H1 (cell line): ENCODE measurements around the gene MSI2. TPM values are rescaled to one million over a fixed set of nuclear protein-coding genes. Genes with fewer than 3 reads are reported as not detected.

Experiments used
- PHF8 ChIP-seq: fragments of 200-600 bp; sonication (generic); conservative IDR thresholded peaks from 2 replicates; pipeline ENCODE4 v1.7.1; 2012; ENCODE audit warnings: low read depth, mild to moderate bottlenecking, inconsistent platforms, low read length, moderate library complexity
- polyA plus RNA-seq, 7 experiments: library from polyadenylated mRNA; depleted of rRNA in 3 of 7; stranded (reverse) in 5 of 7; unstranded in 2 of 7; fragments of >200 nt in 5 of 7; fragments of 200-250 nt in 2 of 7; gene quantifications; 1 replicate in 5 of 7; 2 replicates in 1 of 7; 4 replicates in 1 of 7; pipeline versions ENCODE4 v1.2.1 to v1.2.3, GENCODE V29; 2011 to 2013; ENCODE audit warnings: missing spikeins in 2 of 7, mixed read lengths in 2 of 7
- total RNA-seq: library from RNA; stranded (reverse); fragmentation: NEBNext Ultra II Directional; extraction: Animal tissue kit (Norgen Biotek cat#: 25700); gene quantifications from 2 replicates; pipeline ENCODE4 v1.2.1, GENCODE V29; 2021
- TF ChIP-seq, protein P1 (sequence below): fragments of 300-600 bp; sonication (generic); IDR thresholded peaks from 2 replicates; pipeline ENCODE4 v1.7.1; 2012; ENCODE audit warnings: low read length, moderate library complexity, mild to moderate bottlenecking, inconsistent platforms; ENCODE audit not compliant: insufficient replicate concordance

MSI2 gene
- total and polyA plus RNA-seq, 2 of the 8 experiments (the other 6 are each of a cell fraction or from before 2014, with no cell fraction given): 36.7 to 80.6 TPM

GRCh38 chr17:57365420-57365819, 109.1 kb downstream of the MSI2 start (continued):
- TF ChIP-seq, protein P1, sequence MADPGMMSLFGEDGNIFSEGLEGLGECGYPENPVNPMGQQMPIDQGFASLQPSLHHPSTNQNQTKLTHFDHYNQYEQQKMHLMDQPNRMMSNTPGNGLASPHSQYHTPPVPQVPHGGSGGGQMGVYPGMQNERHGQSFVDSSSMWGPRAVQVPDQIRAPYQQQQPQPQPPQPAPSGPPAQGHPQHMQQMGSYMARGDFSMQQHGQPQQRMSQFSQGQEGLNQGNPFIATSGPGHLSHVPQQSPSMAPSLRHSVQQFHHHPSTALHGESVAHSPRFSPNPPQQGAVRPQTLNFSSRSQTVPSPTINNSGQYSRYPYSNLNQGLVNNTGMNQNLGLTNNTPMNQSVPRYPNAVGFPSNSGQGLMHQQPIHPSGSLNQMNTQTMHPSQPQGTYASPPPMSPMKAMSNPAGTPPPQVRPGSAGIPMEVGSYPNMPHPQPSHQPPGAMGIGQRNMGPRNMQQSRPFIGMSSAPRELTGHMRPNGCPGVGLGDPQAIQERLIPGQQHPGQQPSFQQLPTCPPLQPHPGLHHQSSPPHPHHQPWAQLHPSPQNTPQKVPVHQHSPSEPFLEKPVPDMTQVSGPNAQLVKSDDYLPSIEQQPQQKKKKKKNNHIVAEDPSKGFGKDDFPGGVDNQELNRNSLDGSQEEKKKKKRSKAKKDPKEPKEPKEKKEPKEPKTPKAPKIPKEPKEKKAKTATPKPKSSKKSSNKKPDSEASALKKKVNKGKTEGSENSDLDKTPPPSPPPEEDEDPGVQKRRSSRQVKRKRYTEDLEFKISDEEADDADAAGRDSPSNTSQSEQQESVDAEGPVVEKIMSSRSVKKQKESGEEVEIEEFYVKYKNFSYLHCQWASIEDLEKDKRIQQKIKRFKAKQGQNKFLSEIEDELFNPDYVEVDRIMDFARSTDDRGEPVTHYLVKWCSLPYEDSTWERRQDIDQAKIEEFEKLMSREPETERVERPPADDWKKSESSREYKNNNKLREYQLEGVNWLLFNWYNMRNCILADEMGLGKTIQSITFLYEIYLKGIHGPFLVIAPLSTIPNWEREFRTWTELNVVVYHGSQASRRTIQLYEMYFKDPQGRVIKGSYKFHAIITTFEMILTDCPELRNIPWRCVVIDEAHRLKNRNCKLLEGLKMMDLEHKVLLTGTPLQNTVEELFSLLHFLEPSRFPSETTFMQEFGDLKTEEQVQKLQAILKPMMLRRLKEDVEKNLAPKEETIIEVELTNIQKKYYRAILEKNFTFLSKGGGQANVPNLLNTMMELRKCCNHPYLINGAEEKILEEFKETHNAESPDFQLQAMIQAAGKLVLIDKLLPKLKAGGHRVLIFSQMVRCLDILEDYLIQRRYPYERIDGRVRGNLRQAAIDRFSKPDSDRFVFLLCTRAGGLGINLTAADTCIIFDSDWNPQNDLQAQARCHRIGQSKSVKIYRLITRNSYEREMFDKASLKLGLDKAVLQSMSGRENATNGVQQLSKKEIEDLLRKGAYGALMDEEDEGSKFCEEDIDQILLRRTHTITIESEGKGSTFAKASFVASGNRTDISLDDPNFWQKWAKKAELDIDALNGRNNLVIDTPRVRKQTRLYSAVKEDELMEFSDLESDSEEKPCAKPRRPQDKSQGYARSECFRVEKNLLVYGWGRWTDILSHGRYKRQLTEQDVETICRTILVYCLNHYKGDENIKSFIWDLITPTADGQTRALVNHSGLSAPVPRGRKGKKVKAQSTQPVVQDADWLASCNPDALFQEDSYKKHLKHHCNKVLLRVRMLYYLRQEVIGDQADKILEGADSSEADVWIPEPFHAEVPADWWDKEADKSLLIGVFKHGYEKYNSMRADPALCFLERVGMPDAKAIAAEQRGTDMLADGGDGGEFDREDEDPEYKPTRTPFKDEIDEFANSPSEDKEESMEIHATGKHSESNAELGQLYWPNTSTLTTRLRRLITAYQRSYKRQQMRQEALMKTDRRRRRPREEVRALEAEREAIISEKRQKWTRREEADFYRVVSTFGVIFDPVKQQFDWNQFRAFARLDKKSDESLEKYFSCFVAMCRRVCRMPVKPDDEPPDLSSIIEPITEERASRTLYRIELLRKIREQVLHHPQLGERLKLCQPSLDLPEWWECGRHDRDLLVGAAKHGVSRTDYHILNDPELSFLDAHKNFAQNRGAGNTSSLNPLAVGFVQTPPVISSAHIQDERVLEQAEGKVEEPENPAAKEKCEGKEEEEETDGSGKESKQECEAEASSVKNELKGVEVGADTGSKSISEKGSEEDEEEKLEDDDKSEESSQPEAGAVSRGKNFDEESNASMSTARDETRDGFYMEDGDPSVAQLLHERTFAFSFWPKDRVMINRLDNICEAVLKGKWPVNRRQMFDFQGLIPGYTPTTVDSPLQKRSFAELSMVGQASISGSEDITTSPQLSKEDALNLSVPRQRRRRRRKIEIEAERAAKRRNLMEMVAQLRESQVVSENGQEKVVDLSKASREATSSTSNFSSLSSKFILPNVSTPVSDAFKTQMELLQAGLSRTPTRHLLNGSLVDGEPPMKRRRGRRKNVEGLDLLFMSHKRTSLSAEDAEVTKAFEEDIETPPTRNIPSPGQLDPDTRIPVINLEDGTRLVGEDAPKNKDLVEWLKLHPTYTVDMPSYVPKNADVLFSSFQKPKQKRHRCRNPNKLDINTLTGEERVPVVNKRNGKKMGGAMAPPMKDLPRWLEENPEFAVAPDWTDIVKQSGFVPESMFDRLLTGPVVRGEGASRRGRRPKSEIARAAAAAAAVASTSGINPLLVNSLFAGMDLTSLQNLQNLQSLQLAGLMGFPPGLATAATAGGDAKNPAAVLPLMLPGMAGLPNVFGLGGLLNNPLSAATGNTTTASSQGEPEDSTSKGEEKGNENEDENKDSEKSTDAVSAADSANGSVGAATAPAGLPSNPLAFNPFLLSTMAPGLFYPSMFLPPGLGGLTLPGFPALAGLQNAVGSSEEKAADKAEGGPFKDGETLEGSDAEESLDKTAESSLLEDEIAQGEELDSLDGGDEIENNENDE: no peak
- TF ChIP-seq PHF8: no peak
- TF ChIP-seq, all 59 proteins: peak for 0
